ENCODE measurements around the gene CMTR1. TPM values are rescaled to one million over a fixed set of nuclear protein-coding genes. Genes with fewer than 3 reads are reported as not detected.
A peak's percentile ranks its signal among the peaks of the same experiment; 100 is the strongest.

CMTR1 gene
- total RNA-seq, 2 donors from 2014 or later, result 28.1 to 147 TPM

GRCh38 chr6:37490536-37491170, 57.6 kb downstream of the CMTR1 start:
- no peaks in the 10 kb centered on the region for H3K27me3 ChIP-seq (replicated peaks; ENCODE audit: insufficient read depth)
- no peak overlapping the region for H3K27ac ChIP-seq
- H3K36me3 ChIP-seq, result no peaks in the 10 kb centered on the region
- intact Hi-C loops (cut with DNase I), result no loop called here
- 81% methylated on average over 9 of the region's 9 CpGs for WGBS
- no peak overlapping the region for H3K4me3 ChIP-seq
- no peak for TF ChIP-seq CTCF (IDR thresholded peaks at IDR 0.05)
- no peak for DNase-seq (ENCODE audit: low spot score)
- H3K4me1 ChIP-seq (replicated peaks), result no peaks in the 10 kb centered on the region
- H3K9me3 ChIP-seq, result no peaks in the 10 kb centered on the region

GRCh38 chr6:37491171-37491829, 58.3 kb downstream of the CMTR1 start:
- no peak for TF ChIP-seq POLR2A (IDR thresholded peaks at IDR 0.05)
- peak; percentile 13 for TF ChIP-seq POLR2AphosphoS5 (IDR thresholded peaks at IDR 0.05)
- Histone ChIP-seq H3K36me3 (no peaks in the 10 kb centered on the region), H3K9me3 (no peaks in the 10 kb centered on the region), H3K4me3 (no peak overlapping the region), H3K27ac (no peak overlapping the region), H3K27me3 (replicated peaks; ENCODE audit: insufficient read depth) (no peaks in the 10 kb centered on the region), H3K4me1 (replicated peaks) (no peaks in the 10 kb centered on the region)
- 68% methylated on average over 11 of the region's 12 CpGs for WGBS
- intact Hi-C loops (cut with DNase I), result no loop called here
- peak; percentile 48 for DNase-seq (ENCODE audit: low spot score)

GRCh38 chr6:37491830-37492208, 58.8 kb downstream of the CMTR1 start:
- no peaks in the 10 kb centered on the region for H3K36me3 ChIP-seq
- DNase-seq (ENCODE audit: low spot score), result no peak
- 91% methylated on average over 5 of the region's 5 CpGs for WGBS
- H3K27ac ChIP-seq, result no peak overlapping the region
- no peaks in the 10 kb centered on the region for H3K27me3 ChIP-seq (replicated peaks; ENCODE audit: insufficient read depth)
- intact Hi-C loops (cut with DNase I), result no loop called here
- no peaks in the 10 kb centered on the region for H3K4me1 ChIP-seq (replicated peaks)
- no peak for TF ChIP-seq POLR2AphosphoS5 (IDR thresholded peaks at IDR 0.05)
- no peak for TF ChIP-seq POLR2A (IDR thresholded peaks at IDR 0.05)
- TF ChIP-seq CTCF (IDR thresholded peaks at IDR 0.05), result no peak
- no peak overlapping the region for H3K4me3 ChIP-seq
- no peaks in the 10 kb centered on the region for H3K9me3 ChIP-seq

- H3K4me3 ChIP-seq, result no peak overlapping the region
- no peaks in the 10 kb centered on the region for H3K4me1 ChIP-seq (replicated peaks)
- no peak overlapping the region for H3K27ac ChIP-seq
- intact Hi-C loops (cut with DNase I), result no loop called here
- H3K36me3 ChIP-seq, result no peaks in the 10 kb centered on the region
- TF ChIP-seq POLR2A (IDR thresholded peaks at IDR 0.05) (no peak), CTCF (IDR thresholded peaks at IDR 0.05) (no peak), POLR2AphosphoS5 (IDR thresholded peaks at IDR 0.05) (no peak)
- no peak for DNase-seq (ENCODE audit: low spot score)
- H3K9me3 ChIP-seq, result no peaks in the 10 kb centered on the region
- no peaks in the 10 kb centered on the region for H3K27me3 ChIP-seq (replicated peaks; ENCODE audit: insufficient read depth)
- WGBS, result 56% methylated on average over 9 of the region's 9 CpGs
Measured at GRCh38 chr6:37492236-37492972, 59.4 kb downstream of the CMTR1 start.

GRCh38 chr6:37492991-37493660, 60.1 kb downstream of the CMTR1 start:
- no peaks in the 10 kb centered on the region for H3K27me3 ChIP-seq (replicated peaks; ENCODE audit: insufficient read depth)
- no peak overlapping the region for H3K27ac ChIP-seq
- no peaks in the 10 kb centered on the region for H3K4me1 ChIP-seq (replicated peaks)
- intact Hi-C loops (cut with DNase I), result no loop called here
- DNase-seq (ENCODE audit: low spot score), result no peak
- H3K36me3 ChIP-seq, result no peaks in the 10 kb centered on the region
- TF ChIP-seq POLR2AphosphoS5 (IDR thresholded peaks at IDR 0.05), result no peak
- no peak for TF ChIP-seq POLR2A (IDR thresholded peaks at IDR 0.05)
- TF ChIP-seq CTCF (IDR thresholded peaks at IDR 0.05), result no peak
- no peak overlapping the region for H3K4me3 ChIP-seq
- WGBS, result 52% methylated on average over 35 of the region's 38 CpGs
- H3K9me3 ChIP-seq, result no peaks in the 10 kb centered on the region

Measured in prostate gland (tissue), 2 donors.